SK-N-MC (cell line): ENCODE data around the gene MIS18A.

Experiments
- EZH2 ChIP-seq: fragments of 200-600 bp; sonication (generic); IDR thresholded peaks from one replicate; pipeline ENCODE4 v1.6.1; 2017; ENCODE audit warnings: antibody characterized with exemption
- POLR2AphosphoS5 ChIP-seq: IDR thresholded peaks from 2 replicates; pipeline ENCODE4 v1.6.1; 2012; ENCODE audit warnings: mild to moderate bottlenecking, low read depth, low read length, borderline replicate concordance

DNA sequence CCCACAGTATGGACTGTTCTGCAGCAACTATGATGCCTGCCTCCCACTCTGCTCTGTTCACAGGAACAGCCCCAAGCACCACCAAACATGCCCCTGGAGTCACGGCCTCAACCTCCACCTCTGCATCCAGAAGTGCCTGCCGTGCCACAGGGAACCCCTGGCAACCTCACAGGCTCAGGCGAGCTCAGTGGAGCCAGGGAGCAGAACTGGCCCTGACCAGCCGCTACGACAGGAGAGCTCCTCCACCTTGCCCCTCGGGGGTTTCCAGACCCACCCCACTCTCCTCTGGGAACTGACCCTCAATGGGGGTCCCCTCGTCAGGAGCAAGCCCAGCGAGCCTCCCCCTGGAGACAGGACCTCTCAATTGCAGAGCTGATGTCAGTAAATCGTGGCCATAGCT, 32.8 kb upstream of the MIS18A start:
- no peak for TF ChIP-seq EZH2
- TF ChIP-seq POLR2AphosphoS5 = no peak
